ENCODE data around the gene SIAH1. TPM values are rescaled to one million over a fixed set of nuclear protein-coding genes. Genes with fewer than 3 reads are reported as not detected.
"Not testable (repeated sequence)": the region's sequence is repeated elsewhere in the genome, so short reads cannot be mapped to it uniquely, and the experiment has no call there.

SIAH1 gene
- total and polyA plus RNA-seq, 2 donors (not counting 1 experiment from before 2014, with no cell fraction given): 10.6 to 47.6 TPM

- Mint-ChIP-seq H3K27ac (peak overlapping the region; percentile 27), H3K4me3 (no peak overlapping the region), H3K9me3 (ENCODE audit: insufficient read depth) (no peaks in the 10 kb centered on the region), H3K27me3 (no peaks in the 10 kb centered on the region), H3K4me1 (peaks cover 30% of the 10 kb centered on the region)
- H3K4me1 ChIP-seq (ENCODE audit: control insufficient read depth in 2 of 2, insufficient read depth in 2 of 2, low read length in 2 of 2): peaks cover 4 to 5% of the 10 kb centered on the region in 2 donors
- H4K20me1 ChIP-seq (ENCODE audit: control insufficient read depth, insufficient read depth, low read length, poor library complexity, severe bottlenecking): peaks cover 4% of the 10 kb centered on the region
- H3K9ac ChIP-seq (ENCODE audit: low read length): no peak overlapping the region
- POLR2A ChIA-PET: interaction anchor here (0.7 kb wide), 1 partner anchor 88 kb away, joined by 3 read pairs; no protein-coding TSS in a partner anchor
- TF ChIP-seq CTCF (IDR thresholded peaks at IDR 0.05) (no peak), EZH2 (IDR thresholded peaks at IDR 0.05; ENCODE audit: borderline replicate concordance, insufficient read depth, low read depth, low read length, poor library complexity, severe bottlenecking) (no peak)
- no peak overlapping the region for H3K27ac ChIP-seq (ENCODE audit: low read length in 2 of 2)
- DNase-seq (no peak), ATAC-seq (ENCODE audit: low read depth) (no peak)
- 96% methylated on average over 7 of the region's 11 CpGs for WGBS (ENCODE audit: insufficient coverage)
- CTCF ChIA-PET: interaction anchor here (0.5 to 8.1 kb wide), 25 partner anchors 11 to 275 kb away, joined by 3 to 144 read pairs (median 5); partner anchors contain the start of gene SIAH1
- H3K27me3 ChIP-seq (replicated peaks in 1 of 4; ENCODE audit: control extremely low read depth in 1 of 4, control insufficient read depth in 3 of 4, insufficient read depth in 4 of 4, low read length in 3 of 4): no peaks in the 10 kb centered on the region
- H2AFZ ChIP-seq (ENCODE audit: insufficient read depth, low read depth, low read length, poor library complexity, severe bottlenecking): no peak overlapping the region
- H3K36me3 ChIP-seq (replicated peaks in 1 of 2; ENCODE audit: control extremely low read depth in 1 of 2, control insufficient read depth in 1 of 2, extremely low read depth in 1 of 2, insufficient read depth in 2 of 2, low read length in 1 of 2): peaks cover 0 to 22% of the 10 kb centered on the region in 2 experiments
- H3K9me3 ChIP-seq (ENCODE audit: control extremely low read depth in 1 of 3, control insufficient read depth in 2 of 3, insufficient read depth in 1 of 3, low read length in 2 of 3): no peaks in the 10 kb centered on the region
- intact Hi-C loops (cut with micrococcal nuclease): no loop called here
- peaks cover 22% of the 10 kb centered on the region for H3K79me2 ChIP-seq (ENCODE audit: control insufficient read depth, insufficient read depth, low read length)
- H3K4me2 ChIP-seq (replicated peaks; ENCODE audit: low read depth, low read length, poor library complexity, severe bottlenecking): no peak overlapping the region
- no peak overlapping the region for H3K4me3 ChIP-seq (ENCODE audit: control extremely low read depth in 1 of 5, extremely low read depth in 1 of 5, insufficient read depth in 1 of 5, low read depth in 2 of 5, low read length in 4 of 5)
These were observed 30.0 kb downstream of the SIAH1 start for GRCh38 chr16:48354877-48355855.

DNA sequence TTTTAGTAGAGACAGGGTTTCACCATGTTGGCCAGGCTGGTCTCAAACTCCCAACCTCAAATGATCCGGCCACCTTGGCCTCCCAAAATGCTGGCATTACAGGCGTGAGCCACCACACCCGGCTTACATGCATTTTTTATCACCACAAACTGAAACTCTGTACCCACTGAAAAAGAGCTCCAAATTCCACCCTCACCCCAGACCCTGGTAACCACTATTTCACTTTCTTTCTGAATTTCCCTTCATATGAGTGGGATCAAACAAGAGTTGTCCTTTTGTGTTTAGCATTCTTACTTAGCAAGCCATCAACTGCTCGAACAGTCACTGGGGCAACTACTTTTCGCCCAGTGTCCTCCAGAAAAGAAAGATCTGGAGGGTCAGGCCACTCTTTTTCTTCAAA is 30.8 kb downstream of the SIAH1 start:
- CTCF ChIA-PET: interaction anchor here (0.6 to 8.1 kb wide), 26 partner anchors 12 to 1212 kb away, joined by 3 to 144 read pairs (median 5); partner anchors contain the start of gene SIAH1
- H4K20me1 ChIP-seq (ENCODE audit: control insufficient read depth, insufficient read depth, low read length, poor library complexity, severe bottlenecking): not testable (repeated sequence)

More for the DNA sequence above, 30.8 kb downstream of the SIAH1 start:
- H3K9me3 Mint-ChIP-seq (ENCODE audit: insufficient read depth); H3K9me3 ChIP-seq (ENCODE audit: control extremely low read depth in 1 of 3, control insufficient read depth in 2 of 3, insufficient read depth in 1 of 3, low read length in 2 of 3); DNase-seq; ATAC-seq (ENCODE audit: low read depth); H3K9ac ChIP-seq (ENCODE audit: low read length); H3K4me1 ChIP-seq (ENCODE audit: control insufficient read depth in 2 of 2, insufficient read depth in 2 of 2, low read length in 2 of 2); H3K27me3 Mint-ChIP-seq; H3K4me3 Mint-ChIP-seq; H3K4me2 ChIP-seq (replicated peaks; ENCODE audit: low read depth, low read length, poor library complexity, severe bottlenecking); H3K27me3 ChIP-seq (replicated peaks in 1 of 4; ENCODE audit: control extremely low read depth in 1 of 4, control insufficient read depth in 3 of 4, insufficient read depth in 4 of 4, low read length in 3 of 4); H3K4me3 ChIP-seq (ENCODE audit: control extremely low read depth in 1 of 5, extremely low read depth in 1 of 5, insufficient read depth in 1 of 5, low read depth in 2 of 5, low read length in 4 of 5); H3K27ac ChIP-seq (ENCODE audit: low read length in 2 of 2); H2AFZ ChIP-seq (ENCODE audit: insufficient read depth, low read depth, low read length, poor library complexity, severe bottlenecking); intact Hi-C loops (cut with micrococcal nuclease): not testable (repeated sequence)
- Mint-ChIP-seq H3K27ac (peak overlapping the region; percentile 41), H3K4me1 (peaks cover 28% of the 10 kb centered on the region)
- H3K79me2 ChIP-seq (ENCODE audit: control insufficient read depth, insufficient read depth, low read length): peaks cover 14% of the 10 kb centered on the region
- peaks cover 0 to 27% of the 10 kb centered on the region in 2 experiments for H3K36me3 ChIP-seq (replicated peaks in 1 of 2; ENCODE audit: control extremely low read depth in 1 of 2, control insufficient read depth in 1 of 2, extremely low read depth in 1 of 2, insufficient read depth in 2 of 2, low read length in 1 of 2)
- 100% methylated on average over 3 of the region's 5 CpGs for WGBS (ENCODE audit: insufficient coverage)
- POLR2A ChIA-PET: interaction anchor here (0.6 kb wide), 1 partner anchor 646 kb away, joined by 3 read pairs; no protein-coding TSS in a partner anchor

Data from B cell (primary cell).